Duodenal mucosa (tissue), 2 donors: Measurements from ENCODE around the gene GUCY1B1.

Experiments
- H3K27ac ChIP-seq: one replicate; pipeline ENCODE4 v1.7.0; 2013; ENCODE audit warnings: low read depth, low read length
- H3K27me3 ChIP-seq, 2 donors: one replicate each; pipeline ENCODE4 v1.7.0; 2013; ENCODE audit warnings: low read length in 2 of 2, control low read depth in 1 of 2; ENCODE audit not compliant: insufficient read depth in 2 of 2, control insufficient read depth in 1 of 2
- H3K36me3 ChIP-seq, 2 donors: one replicate each; pipeline ENCODE4 v1.7.0; 2013; ENCODE audit warnings: low read length in 2 of 2, control low read depth in 1 of 2; ENCODE audit not compliant: insufficient read depth in 2 of 2, control insufficient read depth in 1 of 2
- H3K4me1 ChIP-seq, 2 donors: one replicate each; pipeline ENCODE4 v1.7.0; 2013; ENCODE audit warnings: low read length in 2 of 2, control low read depth in 1 of 2; ENCODE audit not compliant: insufficient read depth in 2 of 2, control insufficient read depth in 1 of 2
- H3K4me3 ChIP-seq, 2 donors: one replicate each; pipeline ENCODE4 v1.7.0; 2013; ENCODE audit warnings: low read length in 2 of 2, low read depth in 1 of 2
- H3K9ac ChIP-seq, 2 donors: one replicate each; pipeline ENCODE4 v1.7.0; 2013; ENCODE audit warnings: low read length in 2 of 2, low read depth in 1 of 2
- H3K9me3 ChIP-seq, 2 donors: one replicate each; pipeline ENCODE4 v1.7.0; 2013; ENCODE audit warnings: low read length in 2 of 2, control low read depth in 1 of 2; ENCODE audit not compliant: control insufficient read depth in 1 of 2

The GUCY1B1 gene

DNA sequence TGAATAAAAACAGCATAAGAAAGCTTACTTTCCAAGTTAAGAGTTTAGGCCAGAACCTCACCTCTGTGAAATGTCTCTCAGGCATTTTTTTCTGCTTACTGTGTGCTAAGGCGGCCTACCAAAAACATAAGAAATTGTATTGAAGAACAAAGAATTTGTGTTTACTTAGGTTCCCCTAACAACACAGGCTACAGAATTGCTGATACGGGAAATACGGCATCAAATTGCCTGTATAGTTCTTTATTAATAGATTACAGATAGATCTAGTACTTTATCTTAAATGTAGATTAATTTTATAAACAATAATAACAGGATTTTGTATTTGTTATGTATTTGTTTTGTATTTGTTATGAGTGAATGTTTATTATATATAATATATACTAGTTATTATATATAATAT, 94.4 kb downstream of the GUCY1B1 start:
- no peaks in the 10 kb centered on the region for H3K27me3 ChIP-seq
- no peaks in the 10 kb centered on the region for H3K9me3 ChIP-seq
- no peak overlapping the region for H3K9ac ChIP-seq
- no peak overlapping the region for H3K27ac ChIP-seq
- H3K4me1 ChIP-seq: no peaks in the 10 kb centered on the region
- H3K36me3 ChIP-seq: no peaks in the 10 kb centered on the region
- no peak overlapping the region for H3K4me3 ChIP-seq

DNA sequence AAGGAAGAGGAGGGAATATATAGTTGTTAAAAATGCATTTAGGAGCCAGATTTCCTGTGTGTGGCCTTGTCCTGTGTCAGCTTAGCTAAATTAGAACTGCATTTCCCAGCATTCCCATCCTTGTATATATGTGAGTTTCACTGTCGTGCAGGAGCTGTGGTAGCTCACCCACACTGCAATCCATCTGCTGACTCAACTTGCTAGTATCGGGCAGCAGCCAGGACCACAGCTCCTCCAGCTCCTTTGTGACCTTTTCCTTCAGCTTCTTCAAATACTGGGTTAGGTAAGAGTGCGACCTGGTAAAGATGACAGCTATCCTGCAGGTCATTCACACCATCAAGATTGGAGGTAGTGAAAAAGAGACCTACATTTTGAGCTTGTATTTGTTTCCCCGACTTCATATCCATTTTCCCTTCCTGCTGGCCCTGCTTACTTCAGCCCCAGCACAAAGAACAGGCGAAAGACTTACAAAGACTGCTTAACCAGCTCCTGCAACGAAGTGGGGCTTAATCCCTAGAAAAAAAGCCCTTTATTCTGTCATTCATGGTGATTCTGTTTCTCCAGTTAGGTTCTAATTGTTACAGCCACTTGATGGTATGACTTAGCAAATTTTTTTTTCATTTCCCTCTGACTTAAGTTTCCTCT, 95.9 kb downstream of the GUCY1B1 start:
- Histone ChIP-seq H3K27me3 (no peaks in the 10 kb centered on the region), H3K9ac (no peak overlapping the region), H3K9me3 (no peaks in the 10 kb centered on the region), H3K4me1 (no peaks in the 10 kb centered on the region), H3K36me3 (no peaks in the 10 kb centered on the region), H3K27ac (no peak overlapping the region), H3K4me3 (no peak overlapping the region)

DNA sequence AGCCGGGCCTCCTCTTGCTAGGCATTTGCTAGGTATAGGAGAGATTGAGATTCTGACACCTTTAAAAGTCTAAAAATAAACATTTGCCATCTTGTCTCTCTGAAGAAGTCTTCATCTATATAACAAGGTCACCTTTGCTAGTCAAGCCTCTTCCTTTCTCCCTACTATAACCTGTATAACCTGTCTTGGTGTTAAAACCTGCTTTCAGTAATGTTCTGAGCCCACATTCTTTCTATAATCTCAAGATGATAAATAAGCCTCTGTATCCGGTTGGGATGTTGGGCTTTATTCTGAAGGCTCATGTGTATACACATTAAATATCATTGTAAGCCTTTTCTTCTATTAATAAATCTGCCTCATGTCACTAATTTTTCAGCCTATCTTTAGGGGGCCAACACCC, 97.1 kb downstream of the GUCY1B1 start:
- Histone ChIP-seq H3K4me3 (no peak overlapping the region), H3K27me3 (no peaks in the 10 kb centered on the region), H3K9me3 (no peaks in the 10 kb centered on the region), H3K4me1 (no peaks in the 10 kb centered on the region), H3K9ac (no peak overlapping the region), H3K27ac (no peak overlapping the region), H3K36me3 (no peaks in the 10 kb centered on the region)
